Sigmoid colon (tissue), 4 donors: ENCODE results near the gene ADH1C.

Experiments
- POLR2A ChIP-seq, 2 donors: fragments of 450-650 bp; IDR thresholded peaks; one replicate each; pipeline ENCODE4 v1.6.1; 2016; ENCODE audit warnings: antibody characterized with exemption in 2 of 2, mild to moderate bottlenecking in 2 of 2, moderate library complexity in 2 of 2
- POLR2AphosphoS5 ChIP-seq, 4 donors: sonication (generic); formaldehyde crosslinking; IDR thresholded peaks; one replicate each; pipeline ENCODE4 v1.6.1; 2017; ENCODE audit warnings: antibody characterized with exemption in 4 of 4
- TF ChIP-seq, protein P1 (sequence below), 4 experiments: fragments of 450-650 bp in 3 of 4; fragments of 200-600 bp in 1 of 4; IDR thresholded peaks; one replicate each; pipeline ENCODE4 v1.5.1; 2016 to 2019; ENCODE audit warnings: antibody characterized with exemption in 4 of 4, mild to moderate bottlenecking in 3 of 4, moderate library complexity in 2 of 4

DNA sequence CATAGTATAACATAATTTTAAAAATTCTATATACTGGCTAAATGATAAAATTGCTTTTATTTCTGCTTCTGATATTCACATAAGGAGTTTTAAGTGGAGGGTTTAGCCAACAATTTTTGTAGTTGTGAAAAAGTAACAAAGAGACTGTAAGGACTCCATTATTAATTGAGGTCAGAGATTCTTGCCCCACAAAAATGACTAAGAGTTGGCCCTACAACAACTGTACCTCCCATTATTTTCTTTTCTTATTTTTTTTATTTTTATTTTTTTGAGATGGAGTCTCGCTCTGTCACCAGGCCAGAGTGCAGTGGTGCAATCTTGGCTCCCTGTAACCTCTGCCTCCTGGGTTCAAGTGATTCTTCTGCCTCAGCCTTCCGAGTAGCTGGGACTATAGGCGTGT, 21.9 kb downstream of the ADH1C start:
- TF ChIP-seq, protein P1, sequence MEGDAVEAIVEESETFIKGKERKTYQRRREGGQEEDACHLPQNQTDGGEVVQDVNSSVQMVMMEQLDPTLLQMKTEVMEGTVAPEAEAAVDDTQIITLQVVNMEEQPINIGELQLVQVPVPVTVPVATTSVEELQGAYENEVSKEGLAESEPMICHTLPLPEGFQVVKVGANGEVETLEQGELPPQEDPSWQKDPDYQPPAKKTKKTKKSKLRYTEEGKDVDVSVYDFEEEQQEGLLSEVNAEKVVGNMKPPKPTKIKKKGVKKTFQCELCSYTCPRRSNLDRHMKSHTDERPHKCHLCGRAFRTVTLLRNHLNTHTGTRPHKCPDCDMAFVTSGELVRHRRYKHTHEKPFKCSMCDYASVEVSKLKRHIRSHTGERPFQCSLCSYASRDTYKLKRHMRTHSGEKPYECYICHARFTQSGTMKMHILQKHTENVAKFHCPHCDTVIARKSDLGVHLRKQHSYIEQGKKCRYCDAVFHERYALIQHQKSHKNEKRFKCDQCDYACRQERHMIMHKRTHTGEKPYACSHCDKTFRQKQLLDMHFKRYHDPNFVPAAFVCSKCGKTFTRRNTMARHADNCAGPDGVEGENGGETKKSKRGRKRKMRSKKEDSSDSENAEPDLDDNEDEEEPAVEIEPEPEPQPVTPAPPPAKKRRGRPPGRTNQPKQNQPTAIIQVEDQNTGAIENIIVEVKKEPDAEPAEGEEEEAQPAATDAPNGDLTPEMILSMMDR (IDR thresholded peaks at IDR 0.05): no peak
- no peak for TF ChIP-seq POLR2AphosphoS5 (IDR thresholded peaks at IDR 0.05)
- TF ChIP-seq POLR2A (IDR thresholded peaks at IDR 0.05): no peak
